Measurements from ENCODE around the gene AKAP8L.

- no peak for TF ChIP-seq CTCF (IDR thresholded peaks at IDR 0.05; ENCODE audit: control extremely low read depth in 1 of 3, insufficient read depth in 1 of 3, low read depth in 1 of 3, low read length in 3 of 3)
- TF ChIP-seq RAD21 (IDR thresholded peaks at IDR 0.05 in 1 of 2, conservative IDR thresholded peaks at IDR 0.05 in 1 of 2; ENCODE audit: low read depth in 2 of 2, low read length in 2 of 2) = no peak
- no peak for TF ChIP-seq SP1 (IDR thresholded peaks at IDR 0.05; ENCODE audit: low read depth, low read length)
- TF ChIP-seq CHD2 (IDR thresholded peaks at IDR 0.05; ENCODE audit: low read length) = no peak
Observed at GRCh38 chr19:15447057-15447456, 28.3 kb upstream of the AKAP8L start.

All from H1 (cell line).